GM12878 (cell line): ENCODE data around the gene UBTF.

ENCODE experiments used
- ATF2 ChIP-seq: IDR thresholded peaks from 2 replicates; pipeline ENCODE4 v1.6.1; 2012; ENCODE audit warnings: low read length, inconsistent platforms
- CHD1 ChIP-seq: IDR thresholded peaks from 2 replicates; pipeline ENCODE4 v1.6.1; 2012; ENCODE audit warnings: low read depth, low read length, improper control_type of control experiment
- CHD2 ChIP-seq: IDR thresholded peaks from 2 replicates; pipeline ENCODE4 v1.6.1; 2011; ENCODE audit warnings: low read depth, low read length, improper control_type of control experiment, borderline replicate concordance
- CREB1 ChIP-seq: IDR thresholded peaks from 2 replicates; pipeline ENCODE4 v1.6.1; 2012; ENCODE audit warnings: low read depth, mild to moderate bottlenecking, inconsistent platforms
- CTCF ChIP-seq, 3 experiments: IDR thresholded peaks in 2 of 3; conservative IDR thresholded peaks in 1 of 3; 2 replicates each; pipeline ENCODE4 v1.5.1; 2011; ENCODE audit warnings: low read depth in 3 of 3, low read length in 3 of 3, mild to moderate bottlenecking in 3 of 3, control low read depth in 2 of 3, moderate library complexity in 2 of 3, inconsistent platforms in 1 of 3, mixed read lengths in 1 of 3; ENCODE audit not compliant: control insufficient read depth in 2 of 3, insufficient read depth in 1 of 3; ENCODE audit errors: extremely low read depth in 1 of 3
- GABPA ChIP-seq: IDR thresholded peaks from 2 replicates; pipeline ENCODE4 v1.6.1; 2014; ENCODE audit warnings: antibody characterized with exemption, low read depth, mild to moderate bottlenecking, inconsistent platforms
- IKZF1 ChIP-seq: fragments of 450-650 bp; conservative IDR thresholded peaks from 2 replicates; pipeline ENCODE4 v1.6.1; 2017; ENCODE audit warnings: antibody characterized with exemption, mild to moderate bottlenecking
- NFXL1 ChIP-seq: fragments of 450-650 bp; IDR thresholded peaks from 2 replicates; pipeline ENCODE4 v1.6.1; 2017; ENCODE audit warnings: antibody characterized with exemption, mild to moderate bottlenecking, borderline replicate concordance
- NR2C2 ChIP-seq: IDR thresholded peaks from 2 replicates; pipeline ENCODE4 v1.6.1; 2011; ENCODE audit warnings: borderline replicate concordance, low read depth; ENCODE audit not compliant: control insufficient read depth, insufficient read length
- RAD21 ChIP-seq: IDR thresholded peaks from 2 replicates; pipeline ENCODE4 v1.6.1; 2011; ENCODE audit warnings: mild to moderate bottlenecking, low read depth, low read length, moderate library complexity; ENCODE audit not compliant: insufficient read depth
- TAF1 ChIP-seq: IDR thresholded peaks from 2 replicates; pipeline ENCODE4 v1.6.1; 2011; ENCODE audit warnings: mild to moderate bottlenecking, low read depth, low read length, borderline replicate concordance
- TBL1XR1 ChIP-seq: IDR thresholded peaks from 2 replicates; pipeline ENCODE4 v1.6.1; 2012; ENCODE audit warnings: low read depth, low read length, improper control_type of control experiment
- USF1 ChIP-seq: IDR thresholded peaks from 2 replicates; pipeline ENCODE4 v1.6.1; 2011; ENCODE audit warnings: borderline replicate concordance, low read depth, mild to moderate bottlenecking, moderate library complexity, mixed read lengths, low read length; ENCODE audit not compliant: insufficient read depth; ENCODE audit errors: extremely low read length
- ZBTB33 ChIP-seq: fragments of 450-650 bp; IDR thresholded peaks from 2 replicates; pipeline ENCODE4 v1.6.1; 2017; ENCODE audit warnings: mild to moderate bottlenecking

GRCh38 chr17:44212507-44213402 is 6.7 kb downstream of the UBTF start:
- TF ChIP-seq ZBTB33 (no peak), IKZF1 (no peak), CTCF (IDR thresholded peaks at IDR 0.05 in 2 of 3, conservative IDR thresholded peaks at IDR 0.05 in 1 of 3; ENCODE audit: control insufficient read depth in 2 of 3, extremely low read depth in 1 of 3, insufficient read depth in 1 of 3, low read depth in 3 of 3, low read length in 3 of 3) (no peak), RAD21 (no peak), GABPA (no peak), ATF2 (peak; percentile 39; the same call in 1 of the 2 replicates), CHD1 (no peak), TAF1 (no peak), USF1 (no peak), NR2C2 (no peak), CREB1 (no peak), TBL1XR1 (no peak), NFXL1 (no peak), CHD2 (no peak)
